IMR-90 (cell line): Measurements from ENCODE around the gene DYNAP.

Experiments used
- BHLHE40 ChIP-seq: fragments of 150-350 bp; IDR thresholded peaks from 2 replicates; pipeline ENCODE4 v1.6.1; 2016; ENCODE audit warnings: mild to moderate bottlenecking, low read depth, low read length
- CEBPB ChIP-seq: IDR thresholded peaks from 2 replicates; pipeline ENCODE4 v1.6.1; 2012; ENCODE audit warnings: low read depth, low read length, improper control_type of control experiment
- CHD1 ChIP-seq: IDR thresholded peaks from 2 replicates; pipeline ENCODE4 v1.6.1; 2012; ENCODE audit warnings: low read depth, low read length, improper control_type of control experiment
- MXI1 ChIP-seq: IDR thresholded peaks from 2 replicates; pipeline ENCODE4 v1.6.1; 2012; ENCODE audit warnings: low read depth, mild to moderate bottlenecking, low read length, moderate library complexity, borderline replicate concordance
- POLR2A ChIP-seq: IDR thresholded peaks from 2 replicates; pipeline ENCODE4 v1.6.1; 2012; ENCODE audit warnings: mild to moderate bottlenecking, low read depth, low read length
- RFX5 ChIP-seq: IDR thresholded peaks from 2 replicates; pipeline ENCODE4 v1.8.0; 2012; ENCODE audit warnings: low read depth, mild to moderate bottlenecking, low read length, moderate library complexity
- SMC3 ChIP-seq: fragments of 150-350 bp; IDR thresholded peaks from 2 replicates; pipeline ENCODE4 v1.6.1; 2016; ENCODE audit warnings: low read depth, mild to moderate bottlenecking, antibody characterized with exemption, low read length, moderate library complexity
- TF ChIP-seq, protein P1 (sequence below): fragments of 150-350 bp; IDR thresholded peaks from 2 replicates; pipeline ENCODE4 v1.6.1; 2016; ENCODE audit warnings: low read depth, mild to moderate bottlenecking, low read length, moderate library complexity, borderline replicate concordance
- TF ChIP-seq, protein P2 (sequence below): conservative IDR thresholded peaks from 2 replicates; pipeline ENCODE4 v1.5.1; 2012; ENCODE audit warnings: mild to moderate bottlenecking, low read depth, low read length, improper control_type of control experiment

DNA sequence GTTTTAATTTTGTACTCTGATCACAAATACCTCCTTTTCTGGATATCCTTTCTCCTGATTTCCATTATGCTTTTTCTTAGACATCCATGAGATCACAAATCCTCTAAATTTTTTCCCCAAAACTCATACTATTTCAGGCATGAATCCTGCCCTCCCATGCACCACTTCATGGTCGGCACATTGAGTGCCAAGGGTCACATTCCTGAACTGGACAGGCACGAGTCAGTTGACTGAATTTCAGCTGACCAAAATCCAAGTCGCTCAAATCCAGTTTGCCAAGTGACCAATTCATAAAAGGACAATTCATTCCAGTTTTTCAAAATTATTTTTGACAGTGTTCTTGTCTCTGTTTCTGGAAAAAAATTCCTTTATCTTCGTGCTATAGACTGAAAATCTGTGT is 22.1 kb downstream of the DYNAP start:
- TF ChIP-seq, protein P1, sequence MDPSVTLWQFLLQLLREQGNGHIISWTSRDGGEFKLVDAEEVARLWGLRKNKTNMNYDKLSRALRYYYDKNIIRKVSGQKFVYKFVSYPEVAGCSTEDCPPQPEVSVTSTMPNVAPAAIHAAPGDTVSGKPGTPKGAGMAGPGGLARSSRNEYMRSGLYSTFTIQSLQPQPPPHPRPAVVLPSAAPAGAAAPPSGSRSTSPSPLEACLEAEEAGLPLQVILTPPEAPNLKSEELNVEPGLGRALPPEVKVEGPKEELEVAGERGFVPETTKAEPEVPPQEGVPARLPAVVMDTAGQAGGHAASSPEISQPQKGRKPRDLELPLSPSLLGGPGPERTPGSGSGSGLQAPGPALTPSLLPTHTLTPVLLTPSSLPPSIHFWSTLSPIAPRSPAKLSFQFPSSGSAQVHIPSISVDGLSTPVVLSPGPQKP, result no peak
- TF ChIP-seq MXI1 (no peak), POLR2A (no peak), BHLHE40 (no peak), CEBPB (no peak), RFX5 (no peak), CHD1 (no peak), SMC3 (no peak)
- TF ChIP-seq, protein P2, sequence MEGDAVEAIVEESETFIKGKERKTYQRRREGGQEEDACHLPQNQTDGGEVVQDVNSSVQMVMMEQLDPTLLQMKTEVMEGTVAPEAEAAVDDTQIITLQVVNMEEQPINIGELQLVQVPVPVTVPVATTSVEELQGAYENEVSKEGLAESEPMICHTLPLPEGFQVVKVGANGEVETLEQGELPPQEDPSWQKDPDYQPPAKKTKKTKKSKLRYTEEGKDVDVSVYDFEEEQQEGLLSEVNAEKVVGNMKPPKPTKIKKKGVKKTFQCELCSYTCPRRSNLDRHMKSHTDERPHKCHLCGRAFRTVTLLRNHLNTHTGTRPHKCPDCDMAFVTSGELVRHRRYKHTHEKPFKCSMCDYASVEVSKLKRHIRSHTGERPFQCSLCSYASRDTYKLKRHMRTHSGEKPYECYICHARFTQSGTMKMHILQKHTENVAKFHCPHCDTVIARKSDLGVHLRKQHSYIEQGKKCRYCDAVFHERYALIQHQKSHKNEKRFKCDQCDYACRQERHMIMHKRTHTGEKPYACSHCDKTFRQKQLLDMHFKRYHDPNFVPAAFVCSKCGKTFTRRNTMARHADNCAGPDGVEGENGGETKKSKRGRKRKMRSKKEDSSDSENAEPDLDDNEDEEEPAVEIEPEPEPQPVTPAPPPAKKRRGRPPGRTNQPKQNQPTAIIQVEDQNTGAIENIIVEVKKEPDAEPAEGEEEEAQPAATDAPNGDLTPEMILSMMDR, result no peak
